ENCODE results near the gene CST11.

CST11 gene

DNA sequence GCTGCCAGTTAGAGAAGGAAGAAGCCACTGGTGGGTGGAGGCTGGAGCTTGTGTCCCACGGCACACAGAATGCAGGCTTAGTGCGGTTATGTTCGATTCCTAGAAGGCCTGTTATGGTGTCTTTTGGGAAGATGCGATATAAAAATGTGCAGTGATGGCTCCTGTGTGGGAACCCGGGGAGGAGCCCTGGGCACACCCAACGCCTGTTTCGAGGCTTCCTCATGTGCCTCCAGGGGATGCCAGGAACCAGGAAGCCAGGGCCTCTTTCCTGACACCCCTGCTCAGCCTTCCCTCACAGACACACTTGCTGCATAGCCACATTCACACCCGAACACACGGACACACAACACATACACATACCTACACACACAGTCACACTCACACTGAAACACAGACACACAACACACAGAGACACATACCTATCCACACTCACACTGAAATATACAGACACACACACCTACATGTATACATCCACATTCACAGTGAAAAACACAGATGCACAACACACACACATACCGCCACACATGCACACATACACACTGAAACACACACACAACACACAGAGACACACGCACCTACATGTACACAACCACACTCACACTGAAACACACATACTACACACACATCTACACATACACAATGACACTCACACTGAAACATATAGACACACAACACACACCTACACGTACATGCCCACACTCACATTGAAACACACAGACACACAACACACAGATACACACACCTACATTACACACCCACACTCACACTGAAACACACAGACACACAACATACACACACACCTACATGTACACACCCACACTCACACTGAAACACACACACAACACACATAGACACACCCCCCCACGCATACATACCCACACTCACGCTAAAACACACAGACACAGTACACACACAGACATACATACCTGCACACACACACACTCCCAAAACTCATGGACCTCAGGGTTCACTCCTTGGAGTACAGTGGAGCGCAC lies 1.2 kb upstream of the CST11 start:
- no peak for DNase-seq

DNA sequence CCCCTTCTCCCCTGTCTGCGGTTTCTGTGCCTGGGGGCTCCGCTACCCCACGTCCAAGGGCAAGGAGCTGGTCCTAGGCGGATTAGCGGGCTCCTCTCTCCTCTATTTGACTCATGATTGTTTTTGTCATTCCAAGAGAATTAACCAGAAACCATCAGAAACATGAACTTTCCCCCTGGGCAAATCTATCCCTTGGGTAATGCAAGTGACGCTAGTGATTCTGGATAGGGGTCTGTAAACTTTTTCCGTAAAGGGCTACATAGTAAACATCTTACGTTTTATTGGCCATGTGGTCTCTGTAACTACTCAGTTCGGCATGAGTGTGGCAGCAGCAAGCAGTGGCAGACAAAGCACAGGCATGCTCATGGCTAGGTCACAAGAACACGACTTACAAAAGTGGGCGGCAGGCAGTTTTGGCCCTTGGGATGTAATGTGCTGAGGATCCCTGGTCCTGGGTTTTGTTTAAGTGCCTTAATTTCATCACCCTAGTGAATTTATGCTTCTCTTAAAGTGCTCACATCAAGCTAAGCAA lies 654 bp downstream of the CST11 start:
- DNase-seq = no peak

- DNase-seq = no peak
These were observed 1.8 kb downstream of the CST11 start for GRCh38 chr20:23450877-23451276.

GRCh38 chr20:23449421-23449820 lies 3.3 kb downstream of the CST11 start:
- no peak for DNase-seq

GRCh38 chr20:23448167-23448566 lies 4.5 kb downstream of the CST11 start:
- no peak for DNase-seq

DNA sequence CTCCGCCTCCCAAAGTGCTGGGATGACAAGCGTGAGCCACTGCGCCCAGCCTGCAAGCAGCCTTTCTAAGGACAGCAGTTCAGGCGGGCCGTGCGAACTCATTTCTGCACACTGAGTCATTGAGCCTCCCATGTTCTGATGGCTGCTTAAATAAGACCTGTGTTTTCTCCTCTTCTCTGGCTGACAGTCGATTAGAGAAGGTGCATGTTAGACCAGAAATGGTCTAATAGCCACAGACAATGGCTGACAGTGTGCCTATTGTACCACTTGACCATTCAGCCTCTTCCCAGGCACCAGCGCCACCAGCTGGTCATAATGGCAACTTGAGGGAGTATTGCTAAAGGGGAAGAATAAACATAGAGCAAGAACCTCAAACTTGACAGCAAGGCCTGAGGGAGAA lies 6.2 kb downstream of the CST11 start:
- DNase-seq = peak; percentile 62

DNA sequence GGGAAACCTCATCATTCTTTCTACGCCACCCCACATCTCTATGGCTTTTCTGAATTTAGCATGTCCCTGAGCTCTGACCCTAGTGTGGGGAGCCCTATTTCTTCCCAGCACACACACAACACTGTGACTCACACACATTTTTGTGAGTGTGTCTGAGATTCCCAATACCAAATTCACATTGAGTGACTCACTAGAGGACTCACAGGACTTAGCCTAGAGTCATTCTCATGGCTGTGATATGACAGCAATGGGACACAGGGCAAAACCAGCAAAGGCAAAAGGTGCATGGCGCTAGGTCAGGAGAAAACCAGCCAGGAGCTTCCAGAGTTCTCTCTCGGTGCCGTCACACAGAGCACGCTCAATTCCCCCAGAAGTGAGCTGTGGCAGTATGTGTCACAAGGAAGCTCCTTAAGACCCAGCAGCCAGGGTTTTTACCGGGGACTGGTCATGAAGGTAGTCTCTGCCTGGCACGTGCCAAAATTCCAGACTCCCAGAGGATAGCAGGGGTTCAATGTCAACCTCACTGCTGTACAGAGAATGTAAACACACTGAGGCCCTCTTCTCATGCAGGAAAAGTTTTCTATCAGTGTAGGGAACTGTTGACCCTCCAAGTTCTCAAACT lies 7.0 kb downstream of the CST11 start:
- DNase-seq = no peak

GRCh38 chr20:23444859-23445258 lies 7.8 kb downstream of the CST11 start:
- DNase-seq = no peak

GRCh38 chr20:23442436-23442835 lies 10.2 kb downstream of the CST11 start:
- DNase-seq = no peak

- peak; percentile 48 for DNase-seq
These were observed 10.8 kb downstream of the CST11 start for GRCh38 chr20:23441850-23442313.

DNA sequence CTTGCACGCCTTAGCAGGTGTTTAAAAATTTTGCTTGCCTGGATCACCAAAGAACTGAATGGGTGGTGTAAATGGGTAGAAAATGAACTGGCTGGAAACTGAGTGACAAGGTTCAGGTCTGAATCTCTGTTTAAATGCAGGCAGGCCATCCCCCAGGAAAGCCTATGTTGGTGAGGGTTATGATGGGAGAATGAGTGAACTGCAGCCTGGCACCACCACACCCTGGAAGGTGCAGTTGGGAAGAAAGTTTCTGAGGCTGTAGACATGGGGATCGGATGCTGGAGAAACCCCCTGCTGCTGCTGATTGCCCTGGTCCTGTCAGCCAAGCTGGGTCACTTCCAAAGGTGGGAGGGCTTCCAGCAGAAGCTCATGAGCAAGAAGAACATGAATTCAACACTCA lies 12.7 kb downstream of the CST11 start:
- DNase-seq = no peak

GRCh38 chr20:23438661-23439060 lies 14.0 kb downstream of the CST11 start:
- no peak for DNase-seq

GRCh38 chr20:23437126-23437899 lies 15.4 kb downstream of the CST11 start:
- DNase-seq = no peak

DNA sequence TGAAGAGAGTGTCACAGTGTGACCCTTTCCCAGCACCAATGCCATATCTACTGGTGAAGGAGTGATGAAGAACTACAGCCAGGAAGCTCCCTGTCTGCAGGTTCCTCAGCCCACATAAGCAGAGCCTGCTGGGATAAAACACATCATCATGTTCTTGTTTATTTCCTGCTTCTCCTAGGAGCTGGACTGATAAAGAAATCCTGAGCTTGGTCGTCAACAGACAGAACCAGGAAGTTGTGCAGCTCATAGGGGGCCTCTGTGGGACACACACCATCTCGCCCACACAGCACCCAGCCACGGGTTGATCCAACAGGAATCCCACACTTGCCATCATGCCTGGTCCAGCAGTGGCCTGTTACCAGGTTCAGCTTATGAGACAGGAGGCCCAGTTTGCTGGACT lies 16.0 kb downstream of the CST11 start:
- no peak for DNase-seq

GRCh38 chr20:23435626-23436539 lies 16.8 kb downstream of the CST11 start:
- peak; percentile 81 for DNase-seq

- no peak for DNase-seq
These were observed 18.0 kb downstream of the CST11 start for GRCh38 chr20:23434521-23435313.

DNA sequence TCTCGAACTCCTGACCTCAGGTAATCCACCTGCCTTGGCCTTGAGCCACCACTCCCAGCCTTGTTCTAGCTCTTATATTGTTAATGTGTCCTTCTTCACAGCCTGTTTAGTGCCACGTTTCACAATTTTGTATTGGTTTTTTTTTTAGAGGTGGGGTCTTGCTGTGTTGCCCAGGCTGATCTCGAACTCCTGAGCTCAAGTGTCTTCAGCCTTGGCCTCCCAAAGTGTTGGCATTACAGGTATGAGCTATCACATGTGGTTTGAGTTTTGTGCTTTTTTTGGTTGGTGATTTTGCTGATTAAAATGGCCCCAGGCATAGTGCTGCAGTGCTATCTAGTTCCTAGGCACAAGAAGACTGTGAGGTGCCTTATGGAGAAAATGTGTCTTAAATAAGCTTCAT lies 19.0 kb downstream of the CST11 start:
- DNase-seq = no peak

GRCh38 chr20:23425129-23425528 lies 27.5 kb downstream of the CST11 start:
- DNase-seq = no peak

- peak; percentile 93 for DNase-seq
These were observed 31.4 kb downstream of the CST11 start, which contains the start of gene NAPB for GRCh38 chr20:23420943-23421931. Gene NAPB (minus strand): TSS chr20:23421488. CDS start chr20:23421402, 86 bp downstream.
